GM13976 (cell line): Measurements from ENCODE around the gene SSH2.

ENCODE experiments used
- DNase-seq: peaks from one replicate; pipeline ENCODE4 v3.0.0; 2012; ENCODE audit warnings: low spot score
- CTCF ChIP-seq: IDR thresholded peaks from 2 replicates; pipeline ENCODE4 v1.5.1; 2012; ENCODE audit warnings: borderline replicate concordance, mild to moderate bottlenecking; ENCODE audit not compliant: insufficient read depth; ENCODE audit errors: extremely low read depth, missing control alignments, control extremely low read depth
- in situ Hi-C: fragments of 300-500 bp; cut with MboI; formaldehyde crosslinking; loops from one replicate; pipeline ENCODE4 v1.12.0; 2022; ENCODE audit warnings: low sequenced_read_pairs, mixed read lengths, inconsistent platforms; ENCODE audit not compliant: unreplicated experiment

SSH2 gene

GRCh38 chr17:29612094-29612403 lies 318.0 kb downstream of the SSH2 start:
- TF ChIP-seq CTCF: no peak
- DNase-seq: no peak
- in situ Hi-C loops: no loop called here

GRCh38 chr17:29611351-29612093 lies 318.5 kb downstream of the SSH2 start:
- in situ Hi-C loops: no loop called here
- TF ChIP-seq CTCF: no peak
- no peak for DNase-seq

- DNase-seq: no peak
- in situ Hi-C loops: no loop called here
- no peak for TF ChIP-seq CTCF
Measured at GRCh38 chr17:29610395-29610794, 319.6 kb downstream of the SSH2 start.

- in situ Hi-C loops: no loop called here
- no peak for DNase-seq
- no peak for TF ChIP-seq CTCF
Measured at GRCh38 chr17:29608986-29609385, 321.0 kb downstream of the SSH2 start.

GRCh38 chr17:29607557-29608195 lies 322.4 kb downstream of the SSH2 start:
- in situ Hi-C loops: no loop called here
- no peak for TF ChIP-seq CTCF
- DNase-seq: no peak

- in situ Hi-C loops: no loop called here
- no peak for TF ChIP-seq CTCF
- DNase-seq: no peak
Measured at GRCh38 chr17:29603109-29603674, 326.8 kb downstream of the SSH2 start.
